GM19193 (cell line): ENCODE measurements around the gene RASL11B.

Source experiments
- POLR2A ChIP-seq: IDR thresholded peaks from 4 replicates; pipeline ENCODE4 v1.6.1; 2011; ENCODE audit not compliant: insufficient read depth, insufficient read length; ENCODE audit errors: extremely low read depth

RASL11B gene

DNA sequence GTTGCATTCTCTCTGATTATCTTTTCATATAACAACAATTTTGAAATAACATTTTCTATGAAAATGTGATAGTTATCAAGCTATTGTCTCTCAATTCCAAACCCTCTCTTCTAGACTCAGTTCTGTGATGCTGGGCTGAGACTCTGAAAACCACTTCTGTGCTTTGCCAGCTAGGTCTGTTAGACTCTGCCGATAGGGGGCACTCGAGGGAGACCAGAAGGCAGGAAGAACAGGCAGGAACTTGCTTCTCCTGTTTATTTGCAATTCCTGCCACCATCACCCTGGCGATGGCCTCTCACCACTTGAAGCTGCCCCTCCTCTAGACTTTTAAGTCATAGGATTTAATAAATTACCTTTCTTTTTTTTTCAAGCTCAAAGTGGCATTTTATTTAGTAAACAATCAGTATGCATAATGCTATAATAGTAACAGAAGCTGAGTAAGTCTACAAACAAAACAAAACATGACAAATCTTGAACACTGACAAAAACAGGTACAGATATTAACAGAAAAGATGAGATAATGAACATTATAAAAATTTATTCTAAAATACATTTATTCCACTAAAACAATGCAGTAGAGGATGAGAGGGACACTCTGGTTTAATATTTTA lies 49.7 kb downstream of the RASL11B start:
- TF ChIP-seq POLR2A = no peak

DNA sequence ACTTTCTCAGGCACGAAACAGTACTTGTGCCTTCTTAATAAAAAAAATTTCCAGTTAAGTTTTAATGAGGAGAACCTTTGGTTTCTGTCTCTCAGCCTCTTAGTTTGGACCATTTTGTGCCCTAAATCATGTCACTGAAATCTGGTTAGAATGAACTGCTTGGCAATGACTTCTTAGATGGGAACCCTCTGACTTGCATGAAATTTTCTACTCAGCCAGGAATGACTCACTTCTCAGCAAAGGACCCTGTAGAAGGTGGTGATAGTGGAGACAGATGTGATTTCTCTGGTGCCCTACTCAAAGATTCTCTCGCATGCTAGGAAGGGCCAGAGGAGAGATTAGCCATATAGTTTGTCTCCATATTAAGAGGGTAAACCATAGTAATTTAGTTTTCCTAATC lies 50.5 kb downstream of the RASL11B start:
- no peak for TF ChIP-seq POLR2A

DNA sequence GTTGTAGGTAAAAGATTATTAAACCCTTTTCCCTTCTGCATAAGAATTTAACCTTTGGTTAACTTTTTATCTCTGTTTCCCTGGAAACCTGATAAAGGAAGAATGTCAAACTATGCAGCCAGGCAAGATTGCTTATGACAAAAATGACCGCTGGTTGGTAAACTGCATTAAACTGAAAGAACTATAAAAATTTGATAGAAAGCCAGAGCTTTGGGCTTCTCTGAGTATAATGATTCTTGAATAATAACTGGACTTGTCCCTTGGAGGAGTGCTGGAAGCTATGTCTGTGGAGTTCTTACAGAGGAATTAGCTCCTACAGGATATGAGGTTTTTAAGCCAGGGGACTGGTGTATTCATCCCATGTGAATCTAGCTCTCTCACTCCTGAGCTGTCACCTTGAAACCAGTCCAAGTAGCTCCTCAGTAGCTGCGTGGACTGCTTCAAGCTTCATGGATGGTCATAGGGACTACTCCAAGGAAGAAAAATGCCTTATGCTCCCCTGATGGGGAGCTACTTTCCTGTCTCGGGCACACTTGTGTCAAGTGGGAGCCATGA lies 52.0 kb downstream of the RASL11B start:
- TF ChIP-seq POLR2A = no peak

DNA sequence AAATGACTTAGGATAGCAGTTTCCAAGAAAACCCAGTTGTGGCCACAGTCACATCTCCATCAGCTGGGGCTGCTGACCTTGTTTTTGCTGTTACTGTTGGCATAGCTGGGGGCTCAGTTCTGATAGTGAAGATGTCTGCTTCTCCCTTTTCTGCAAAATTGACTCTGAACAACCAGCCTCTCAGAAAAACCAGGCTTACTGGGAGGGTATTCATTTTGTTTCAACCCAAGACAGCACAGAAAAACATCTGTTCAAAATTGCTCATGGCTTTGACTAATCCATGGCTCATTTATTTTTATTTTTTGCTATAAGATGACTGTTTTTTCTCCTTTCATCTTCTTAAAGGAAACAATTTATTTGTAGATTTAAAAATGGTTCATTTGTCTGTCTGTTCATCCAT lies 53.1 kb downstream of the RASL11B start:
- TF ChIP-seq POLR2A = no peak

GRCh38 chr4:52915730-52916300 lies 53.7 kb downstream of the RASL11B start:
- TF ChIP-seq POLR2A = no peak
